ENCODE results near the gene FNBP1. TPM values are rescaled to one million over a fixed set of nuclear protein-coding genes. Genes with fewer than 3 reads are reported as not detected.

The FNBP1 gene
- total RNA-seq, 1 donor from 2014 or later: 12.1 TPM

DNA sequence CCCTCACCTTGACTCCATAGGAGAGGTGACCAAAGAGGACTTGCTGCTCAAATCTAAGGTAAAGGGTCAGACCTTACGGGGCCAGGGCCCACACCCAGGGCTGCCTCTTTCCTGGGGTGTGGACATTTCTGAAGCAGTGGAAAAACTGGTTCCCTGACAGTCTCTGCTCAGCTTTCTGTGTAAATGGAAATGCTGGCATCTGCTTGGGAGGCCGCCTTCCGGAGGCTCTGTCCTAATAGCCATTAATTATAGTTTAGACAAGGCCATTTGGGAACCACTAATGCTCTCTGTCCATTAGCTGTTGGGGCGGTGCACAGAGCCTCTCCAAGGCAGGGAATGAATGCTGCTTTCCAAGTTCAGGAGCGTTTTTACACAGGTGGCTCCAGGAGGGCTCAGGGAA lies 190.4 kb downstream of the FNBP1 start:
- Histone ChIP-seq H3K4me3 (ENCODE audit: low read depth, low read length) (no peak overlapping the region), H3K27me3 (ENCODE audit: control insufficient read depth, insufficient read depth, low read length) (no peaks in the 10 kb centered on the region), H3K36me3 (ENCODE audit: control insufficient read depth, insufficient read depth, low read length) (peaks cover 4% of the 10 kb centered on the region)
- no peak for TF ChIP-seq CTCF (IDR thresholded peaks at IDR 0.05; ENCODE audit: insufficient read depth, low read length, poor library complexity, severe bottlenecking)
- DNase-seq (ENCODE audit: low read depth): no peak

- no peak overlapping the region for H3K4me3 ChIP-seq (ENCODE audit: low read depth, low read length)
- TF ChIP-seq CTCF (IDR thresholded peaks at IDR 0.05; ENCODE audit: insufficient read depth, low read length, poor library complexity, severe bottlenecking): no peak
- peaks cover 3% of the 10 kb centered on the region for H3K36me3 ChIP-seq (ENCODE audit: control insufficient read depth, insufficient read depth, low read length)
- H3K27me3 ChIP-seq (ENCODE audit: control insufficient read depth, insufficient read depth, low read length): no peaks in the 10 kb centered on the region
- DNase-seq (ENCODE audit: low read depth): no peak
Observed at GRCh38 chr9:129851821-129852220, 191.2 kb downstream of the FNBP1 start.

- DNase-seq (ENCODE audit: low read depth): no peak
- Histone ChIP-seq H3K27me3 (ENCODE audit: control insufficient read depth, insufficient read depth, low read length) (no peaks in the 10 kb centered on the region), H3K36me3 (ENCODE audit: control insufficient read depth, insufficient read depth, low read length) (peaks cover 3% of the 10 kb centered on the region), H3K4me3 (ENCODE audit: low read depth, low read length) (no peak overlapping the region)
- TF ChIP-seq CTCF (IDR thresholded peaks at IDR 0.05; ENCODE audit: insufficient read depth, low read length, poor library complexity, severe bottlenecking): no peak
Observed at GRCh38 chr9:129850821-129851550, 192.0 kb downstream of the FNBP1 start.

GRCh38 chr9:129849901-129850300 lies 193.1 kb downstream of the FNBP1 start:
- H3K27me3 ChIP-seq (ENCODE audit: control insufficient read depth, insufficient read depth, low read length): no peaks in the 10 kb centered on the region
- H3K4me3 ChIP-seq (ENCODE audit: low read depth, low read length): no peak overlapping the region
- peaks cover 3% of the 10 kb centered on the region for H3K36me3 ChIP-seq (ENCODE audit: control insufficient read depth, insufficient read depth, low read length)
- no peak for TF ChIP-seq CTCF (IDR thresholded peaks at IDR 0.05; ENCODE audit: insufficient read depth, low read length, poor library complexity, severe bottlenecking)
- DNase-seq (ENCODE audit: low read depth): no peak

DNA sequence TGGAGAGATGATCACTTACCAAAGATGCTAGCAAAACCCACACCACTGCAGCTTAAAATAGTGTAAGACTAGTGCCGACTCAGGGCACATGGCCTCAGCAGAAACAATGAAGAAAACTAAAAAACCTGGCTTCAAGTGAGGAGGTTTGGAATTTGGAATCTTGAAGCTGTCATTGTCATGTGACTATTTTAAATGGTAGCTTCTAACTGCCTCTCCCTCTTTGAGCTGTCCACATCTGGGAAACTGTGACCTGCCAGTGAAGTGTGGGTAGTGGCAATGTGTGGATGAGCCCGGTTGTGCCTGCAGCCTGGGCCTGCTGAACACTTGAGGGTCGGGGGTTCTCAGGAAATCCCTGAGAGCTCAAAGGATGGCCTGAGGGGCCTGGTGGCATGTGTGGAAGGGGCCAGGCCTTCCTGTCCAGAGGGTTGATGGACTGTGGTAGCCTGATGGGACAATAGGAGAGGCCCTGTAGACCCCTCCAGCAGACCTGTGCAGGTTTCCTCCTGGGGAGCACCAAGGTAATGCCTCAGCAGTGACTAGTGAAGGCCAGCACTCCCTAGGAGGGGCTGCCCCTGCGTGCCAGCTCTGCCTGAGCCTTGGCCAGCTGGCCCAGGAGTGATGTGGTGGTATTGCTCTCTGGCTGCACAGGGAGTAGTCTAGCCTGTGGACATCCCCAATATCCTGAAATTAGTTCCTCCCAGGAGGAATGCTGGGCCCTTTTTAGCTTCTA lies 194.1 kb downstream of the FNBP1 start:
- no peak for TF ChIP-seq CTCF (IDR thresholded peaks at IDR 0.05; ENCODE audit: insufficient read depth, low read length, poor library complexity, severe bottlenecking)
- Histone ChIP-seq H3K36me3 (ENCODE audit: control insufficient read depth, insufficient read depth, low read length) (peaks cover 1% of the 10 kb centered on the region), H3K27me3 (ENCODE audit: control insufficient read depth, insufficient read depth, low read length) (no peaks in the 10 kb centered on the region), H3K4me3 (ENCODE audit: low read depth, low read length) (no peak overlapping the region)
- DNase-seq (ENCODE audit: low read depth): no peak
